DOHH2 (cell line): ENCODE data around the gene EVPL.

Experiments used
- H3F3A ChIP-seq: fragments of 200-600 bp; sonication (generic), shearing (Covaris generic); 2 replicates; pipeline ENCODE4 v1.6.0; 2016; ENCODE audit warnings: antibody characterized with exemption, mild to moderate bottlenecking; ENCODE audit not compliant: control insufficient read depth, insufficient read depth
- H3K27ac ChIP-seq: fragments of 200-600 bp; sonication (generic); 2 replicates; pipeline ENCODE4 v1.5.1; 2014; ENCODE audit warnings: low read depth, mild to moderate bottlenecking, low read length, moderate library complexity
- H3K27me3 ChIP-seq: fragments of 200-600 bp; sonication (generic); 2 replicates; pipeline ENCODE4 v1.6.1; 2014; ENCODE audit warnings: mild to moderate bottlenecking, low read length, mixed read lengths; ENCODE audit not compliant: control insufficient read depth
- H3K36me3 ChIP-seq: fragments of 200-600 bp; sonication (generic); 2 replicates; pipeline ENCODE4 v1.6.1; 2014; ENCODE audit warnings: mild to moderate bottlenecking, low read length, moderate library complexity, mixed read lengths; ENCODE audit not compliant: control insufficient read depth
- H3K4me1 ChIP-seq: fragments of 200-600 bp; sonication (generic); 2 replicates; pipeline ENCODE4 v1.6.1; 2014; ENCODE audit warnings: mild to moderate bottlenecking, low read length, mixed read lengths; ENCODE audit not compliant: control insufficient read depth
- H3K4me2 ChIP-seq: fragments of 200-600 bp; sonication (generic); 2 replicates; pipeline ENCODE4 v1.6.0; 2014; ENCODE audit warnings: mild to moderate bottlenecking, low read length, moderate library complexity
- H3K4me3 ChIP-seq: fragments of 200-600 bp; sonication (generic); 2 replicates; pipeline ENCODE4 v1.5.1; 2014; ENCODE audit warnings: mild to moderate bottlenecking, low read length, mixed read lengths
- H3K79me2 ChIP-seq: fragments of 200-600 bp; sonication (generic); 2 replicates; pipeline ENCODE4 v1.6.1; 2014; ENCODE audit warnings: mild to moderate bottlenecking, low read length, mixed read lengths; ENCODE audit not compliant: control insufficient read depth
- H3K9me2 ChIP-seq: fragments of 200-600 bp; sonication (generic); replicated peaks from 2 replicates; pipeline ENCODE4 v1.6.1; 2014; ENCODE audit warnings: mild to moderate bottlenecking, low read length, mixed read lengths; ENCODE audit not compliant: control insufficient read depth
- H3K9me3 ChIP-seq: fragments of 200-600 bp; sonication (generic); 2 replicates; pipeline ENCODE4 v1.6.1; 2014; ENCODE audit warnings: antibody characterized with exemption, low read length, mixed read lengths; ENCODE audit not compliant: control insufficient read depth, insufficient read depth
- H4K20me1 ChIP-seq: fragments of 200-600 bp; sonication (generic); 2 replicates; pipeline ENCODE4 v1.6.0; 2014; ENCODE audit warnings: low read depth, mild to moderate bottlenecking, antibody characterized with exemption, low read length, moderate library complexity; ENCODE audit not compliant: control insufficient read depth, insufficient read depth
- EZH2phosphoT487 ChIP-seq: fragments of 200-600 bp; sonication (generic); IDR thresholded peaks from 2 replicates; pipeline ENCODE4 v1.6.1; 2017; ENCODE audit warnings: borderline replicate concordance, mild to moderate bottlenecking, antibody characterized with exemption, low read length, moderate library complexity, mixed read lengths
- TF ChIP-seq, protein P1 (sequence below): fragments of 200-600 bp; sonication (generic); IDR thresholded peaks from one replicate; pipeline ENCODE4 v1.5.1; 2014; ENCODE audit warnings: antibody characterized with exemption, mild to moderate bottlenecking, low read depth, low read length; ENCODE audit not compliant: poor library complexity, severe bottlenecking

The EVPL gene

DNA sequence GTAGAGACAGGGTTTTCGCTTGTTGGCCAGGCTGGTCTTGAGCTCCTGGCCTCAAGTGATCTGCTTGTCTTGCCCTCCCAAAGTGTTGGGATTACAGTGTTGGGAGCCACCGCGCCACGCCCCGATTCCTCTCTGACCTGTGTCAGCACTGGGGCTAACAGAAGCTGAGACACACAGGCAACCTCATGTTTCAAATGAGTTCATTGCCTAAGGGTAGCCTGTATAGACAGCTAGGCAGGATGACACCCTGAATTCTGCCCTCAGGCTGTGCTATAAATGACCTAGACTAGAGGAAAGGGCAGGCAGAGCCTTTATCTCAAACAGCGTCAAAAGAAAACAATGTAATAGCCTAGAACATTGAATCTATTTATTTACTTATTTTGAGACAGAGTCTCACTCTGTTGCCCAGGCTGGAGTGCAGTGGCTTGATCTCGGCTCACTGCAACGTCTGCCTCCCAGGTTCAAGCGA is 28.7 kb downstream of the EVPL start:
- H3K27me3 ChIP-seq, result no peaks in the 10 kb centered on the region
- H3K4me1 ChIP-seq, result peaks cover 3% of the 10 kb centered on the region; the same call in 1 of the 2 replicates
- H4K20me1 ChIP-seq, result no peaks in the 10 kb centered on the region
- no peaks in the 10 kb centered on the region for H3F3A ChIP-seq
- H3K79me2 ChIP-seq, result no peaks in the 10 kb centered on the region
- no peak overlapping the region for H3K27ac ChIP-seq
- H3K9me2 ChIP-seq, result no peaks in the 10 kb centered on the region
- no peaks in the 10 kb centered on the region for H3K9me3 ChIP-seq
- H3K4me3 ChIP-seq, result no peak overlapping the region
- TF ChIP-seq EZH2phosphoT487, result no peak
- TF ChIP-seq, protein P1, sequence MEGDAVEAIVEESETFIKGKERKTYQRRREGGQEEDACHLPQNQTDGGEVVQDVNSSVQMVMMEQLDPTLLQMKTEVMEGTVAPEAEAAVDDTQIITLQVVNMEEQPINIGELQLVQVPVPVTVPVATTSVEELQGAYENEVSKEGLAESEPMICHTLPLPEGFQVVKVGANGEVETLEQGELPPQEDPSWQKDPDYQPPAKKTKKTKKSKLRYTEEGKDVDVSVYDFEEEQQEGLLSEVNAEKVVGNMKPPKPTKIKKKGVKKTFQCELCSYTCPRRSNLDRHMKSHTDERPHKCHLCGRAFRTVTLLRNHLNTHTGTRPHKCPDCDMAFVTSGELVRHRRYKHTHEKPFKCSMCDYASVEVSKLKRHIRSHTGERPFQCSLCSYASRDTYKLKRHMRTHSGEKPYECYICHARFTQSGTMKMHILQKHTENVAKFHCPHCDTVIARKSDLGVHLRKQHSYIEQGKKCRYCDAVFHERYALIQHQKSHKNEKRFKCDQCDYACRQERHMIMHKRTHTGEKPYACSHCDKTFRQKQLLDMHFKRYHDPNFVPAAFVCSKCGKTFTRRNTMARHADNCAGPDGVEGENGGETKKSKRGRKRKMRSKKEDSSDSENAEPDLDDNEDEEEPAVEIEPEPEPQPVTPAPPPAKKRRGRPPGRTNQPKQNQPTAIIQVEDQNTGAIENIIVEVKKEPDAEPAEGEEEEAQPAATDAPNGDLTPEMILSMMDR, result no peak
- no peak overlapping the region for H3K4me2 ChIP-seq
- 0 out of 2 replicates have a peak, but pooled peaks cover 3% of the 10 kb centered on the region for H3K36me3 ChIP-seq

DNA sequence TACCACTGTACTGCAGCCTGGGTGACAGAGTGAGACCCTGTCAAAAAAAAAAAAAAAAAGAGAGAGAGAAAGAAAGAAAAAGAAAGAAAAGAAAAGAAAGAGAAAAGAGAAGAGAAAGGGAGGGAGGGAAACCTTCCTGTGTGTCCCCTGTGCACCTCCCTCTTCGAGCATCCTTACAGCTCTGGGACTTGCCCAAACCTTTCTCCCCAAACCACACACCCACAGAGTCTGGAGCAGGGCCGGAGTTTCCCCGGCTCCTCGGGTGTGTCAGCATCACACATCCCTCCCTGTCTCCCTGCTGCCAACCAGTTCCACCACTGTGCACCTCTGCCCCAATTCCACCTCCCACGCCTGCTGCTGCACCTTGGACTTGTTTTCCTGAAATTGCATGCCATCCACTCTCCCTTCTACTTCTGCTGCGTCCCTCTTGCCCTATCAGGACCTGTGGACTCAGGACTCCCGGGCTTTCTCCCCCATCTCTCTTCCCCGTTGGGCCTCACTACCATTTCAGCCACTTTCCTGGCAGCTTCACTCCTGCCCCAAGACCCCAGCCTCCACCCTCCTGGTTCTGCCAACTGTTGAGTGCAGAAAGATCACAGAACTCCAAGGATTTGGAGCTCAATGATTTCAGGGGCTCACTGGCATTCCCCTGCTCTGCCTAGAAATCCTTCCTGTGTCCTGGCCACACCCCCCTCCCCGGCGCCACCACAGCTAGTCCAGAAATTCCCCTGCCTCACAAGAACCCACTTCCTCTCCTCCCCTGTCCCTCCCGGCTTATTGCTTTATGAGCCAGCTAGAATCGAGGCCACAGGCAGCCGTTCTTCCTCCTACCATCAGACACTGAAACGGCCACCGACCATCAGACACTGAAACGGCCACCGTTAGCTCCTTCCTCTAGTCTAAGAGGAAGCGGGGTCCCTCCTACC is 30.2 kb downstream of the EVPL start:
- Histone ChIP-seq H3K79me2 (no peaks in the 10 kb centered on the region), H3K9me3 (no peaks in the 10 kb centered on the region), H3F3A (no peaks in the 10 kb centered on the region), H3K9me2 (no peaks in the 10 kb centered on the region), H3K4me2 (no peak overlapping the region), H3K36me3 (0 out of 2 replicates have a peak, but pooled peaks cover 3% of the 10 kb centered on the region), H3K4me3 (no peak overlapping the region), H3K27me3 (no peaks in the 10 kb centered on the region), H3K27ac (no peak overlapping the region), H3K4me1 (peaks cover 7% of the 10 kb centered on the region), H4K20me1 (no peaks in the 10 kb centered on the region)
- TF ChIP-seq, protein P1, result no peak
- TF ChIP-seq EZH2phosphoT487, result no peak

- H3F3A ChIP-seq, result no peaks in the 10 kb centered on the region
- no peaks in the 10 kb centered on the region for H3K27me3 ChIP-seq
- no peak overlapping the region for H3K4me2 ChIP-seq
- peaks cover 9% of the 10 kb centered on the region; the same call in 1 of the 2 replicates for H3K36me3 ChIP-seq
- TF ChIP-seq, protein P1, result no peak
- no peak for TF ChIP-seq EZH2phosphoT487
- H3K27ac ChIP-seq, result no peak overlapping the region
- no peaks in the 10 kb centered on the region for H3K79me2 ChIP-seq
- H3K9me3 ChIP-seq, result no peaks in the 10 kb centered on the region
- H4K20me1 ChIP-seq, result no peaks in the 10 kb centered on the region
- H3K4me1 ChIP-seq, result peaks cover 9% of the 10 kb centered on the region
- H3K4me3 ChIP-seq, result no peak overlapping the region
- no peaks in the 10 kb centered on the region for H3K9me2 ChIP-seq
These were observed 31.7 kb downstream of the EVPL start for GRCh38 chr17:75995385-75995925.
